CD4-positive, alpha-beta T cell (primary cell): ENCODE measurements around the gene SDF4. TPM values are rescaled to one million over a fixed set of nuclear protein-coding genes. Genes with fewer than 3 reads are reported as not detected.

Experiments
- ATAC-seq: fragments of 200-7000 bp; cut with Tn5 transposase; one replicate; pipeline ENCODE4 v1.10.0; 2022; ENCODE audit warnings: mild to moderate bottlenecking; ENCODE audit not compliant: poor library complexity
- CTCF ChIA-PET: fragments of 350-600 bp; sonication (Branson Sonifier 250); formaldehyde crosslinking; loops from one replicate; lab custom pipeline; 2021; ENCODE audit warnings: antibody characterized with exemption, inconsistent platforms; lab: Charles Lee
- POLR2A ChIA-PET: fragments of 350-600 bp; sonication (Branson Sonifier 250); formaldehyde crosslinking; loops from one replicate; lab custom pipeline; 2021; ENCODE audit warnings: antibody characterized with exemption, inconsistent platforms; lab: Charles Lee
- DNase-seq, 14 experiments: peaks; one replicate each; pipeline ENCODE4 v3.0.0-alpha.2; 2013 to 2020; ENCODE audit warnings: mixed read lengths in 2 of 14
- H3K27ac ChIP-seq, 2 donors: one replicate each; pipeline versions ENCODE4 v1.5.1 to v1.7.0; 2013; ENCODE audit warnings: low read length in 2 of 2, low read depth in 1 of 2, mild to moderate bottlenecking in 1 of 2
- H3K27me3 ChIP-seq, 2 experiments: 1 replicate in 1 of 2; 2 replicates in 1 of 2; pipeline versions ENCODE4 v1.6.1 to v1.7.0; 2013; ENCODE audit warnings: low read length in 2 of 2, control low read depth in 1 of 2, mild to moderate bottlenecking in 1 of 2, moderate library complexity in 1 of 2; ENCODE audit not compliant: insufficient read depth in 2 of 2, control insufficient read depth in 1 of 2
- H3K36me3 ChIP-seq: one replicate; pipeline ENCODE4 v1.6.1; 2013; ENCODE audit warnings: low read length, control low read depth; ENCODE audit not compliant: insufficient read depth
- H3K4me1 ChIP-seq: one replicate; pipeline ENCODE4 v1.6.1; 2013; ENCODE audit warnings: low read length, control low read depth; ENCODE audit not compliant: insufficient read depth
- H3K4me3 ChIP-seq: one replicate; pipeline ENCODE4 v1.5.1; 2013; ENCODE audit warnings: mild to moderate bottlenecking, low read length, moderate library complexity
- H3K9me3 ChIP-seq, 2 experiments: 1 replicate in 1 of 2; 2 replicates in 1 of 2; pipeline versions ENCODE4 v1.6.1 to v1.7.0; 2013; ENCODE audit warnings: low read length in 2 of 2, mild to moderate bottlenecking in 2 of 2, control low read depth in 1 of 2, moderate library complexity in 1 of 2; ENCODE audit not compliant: control insufficient read depth in 1 of 2, insufficient read depth in 1 of 2
- H3K27ac Mint-ChIP-seq: one replicate; pipeline ENCODE4 v1.8.0; 2020; ENCODE audit warnings: mixed read lengths
- H3K27me3 Mint-ChIP-seq: one replicate; pipeline ENCODE4 v1.8.0; 2021; ENCODE audit warnings: mixed read lengths
- H3K36me3 Mint-ChIP-seq: one replicate; pipeline ENCODE4 v1.8.0; 2021; ENCODE audit warnings: low read depth, mixed read lengths
- H3K4me1 Mint-ChIP-seq: one replicate; pipeline ENCODE4 v1.8.0; 2021; ENCODE audit warnings: low read depth, mixed read lengths
- H3K4me3 Mint-ChIP-seq: one replicate; pipeline ENCODE4 v1.8.0; 2020; ENCODE audit warnings: mild to moderate bottlenecking, mixed read lengths
- H3K9me3 Mint-ChIP-seq: one replicate; pipeline ENCODE4 v1.8.0; 2020; ENCODE audit warnings: mixed read lengths
- intact Hi-C, 2 experiments: fragments of 100-400 bp; cut with DNase I in 1 of 2; cut with micrococcal nuclease in 1 of 2; formaldehyde crosslinking; loops; one replicate each; pipeline versions ENCODE4 v1.15.1 to v1.9.0; 2023 to 2025; cut with DNase I, micrococcal nuclease
- total RNA-seq, 174 experiments: library from RNA in 2 of 174; stranded (reverse) in 2 of 174; gene quantifications; one replicate each; pipeline ENCODE4 v1.2.3 and lab custom pipeline; 2021 to 2026
- TF ChIP-seq, protein P1 (sequence below): fragments of 200-600 bp; IDR thresholded peaks from one replicate; pipeline ENCODE4 v1.8.0; 2022; ENCODE audit warnings: antibody characterized with exemption, mild to moderate bottlenecking

Gene SDF4
- total RNA-seq, 2 experiments from 2014 or later: 66.3 to 71.0 TPM

- ChIA-PET CTCF (no interaction called here), POLR2A (no interaction called here)
- ATAC-seq: no peak
- TF ChIP-seq, protein P1, sequence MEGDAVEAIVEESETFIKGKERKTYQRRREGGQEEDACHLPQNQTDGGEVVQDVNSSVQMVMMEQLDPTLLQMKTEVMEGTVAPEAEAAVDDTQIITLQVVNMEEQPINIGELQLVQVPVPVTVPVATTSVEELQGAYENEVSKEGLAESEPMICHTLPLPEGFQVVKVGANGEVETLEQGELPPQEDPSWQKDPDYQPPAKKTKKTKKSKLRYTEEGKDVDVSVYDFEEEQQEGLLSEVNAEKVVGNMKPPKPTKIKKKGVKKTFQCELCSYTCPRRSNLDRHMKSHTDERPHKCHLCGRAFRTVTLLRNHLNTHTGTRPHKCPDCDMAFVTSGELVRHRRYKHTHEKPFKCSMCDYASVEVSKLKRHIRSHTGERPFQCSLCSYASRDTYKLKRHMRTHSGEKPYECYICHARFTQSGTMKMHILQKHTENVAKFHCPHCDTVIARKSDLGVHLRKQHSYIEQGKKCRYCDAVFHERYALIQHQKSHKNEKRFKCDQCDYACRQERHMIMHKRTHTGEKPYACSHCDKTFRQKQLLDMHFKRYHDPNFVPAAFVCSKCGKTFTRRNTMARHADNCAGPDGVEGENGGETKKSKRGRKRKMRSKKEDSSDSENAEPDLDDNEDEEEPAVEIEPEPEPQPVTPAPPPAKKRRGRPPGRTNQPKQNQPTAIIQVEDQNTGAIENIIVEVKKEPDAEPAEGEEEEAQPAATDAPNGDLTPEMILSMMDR: no peak
- Histone ChIP-seq H3K4me3 (no peak overlapping the region), H3K27ac (peak overlapping the region in 1 of 2 donors; percentile 52), H3K9me3 (no peaks in the 10 kb centered on the region), H3K36me3 (no peaks in the 10 kb centered on the region), H3K27me3 (no peaks in the 10 kb centered on the region), H3K4me1 (peaks cover 62% of the 10 kb centered on the region)
- H3K27ac Mint-ChIP-seq: no peak overlapping the region
- no peaks in the 10 kb centered on the region for H3K9me3 Mint-ChIP-seq
- no peaks in the 10 kb centered on the region for H3K27me3 Mint-ChIP-seq
- no peaks in the 10 kb centered on the region for H3K36me3 Mint-ChIP-seq
- no peak overlapping the region for H3K4me3 Mint-ChIP-seq
- H3K4me1 Mint-ChIP-seq: peaks cover 18% of the 10 kb centered on the region
- peak in 2 of 14 experiments; percentile 3 to 34 for DNase-seq
- intact Hi-C loops: no loop called here
Measured at GRCh38 chr1:1204425-1204920, 27.3 kb downstream of the SDF4 start.

- ChIA-PET POLR2A (no interaction called here), CTCF (no interaction called here)
- Mint-ChIP-seq H3K9me3 (no peaks in the 10 kb centered on the region), H3K27me3 (no peaks in the 10 kb centered on the region), H3K4me1 (peaks cover 13% of the 10 kb centered on the region), H3K36me3 (no peaks in the 10 kb centered on the region), H3K27ac (no peak overlapping the region), H3K4me3 (no peak overlapping the region)
- Histone ChIP-seq H3K4me1 (peaks cover 56% of the 10 kb centered on the region), H3K4me3 (no peak overlapping the region), H3K9me3 (no peaks in the 10 kb centered on the region), H3K36me3 (no peaks in the 10 kb centered on the region), H3K27me3 (no peaks in the 10 kb centered on the region), H3K27ac (no peak overlapping the region)
- intact Hi-C loops: no loop called here
- TF ChIP-seq, protein P1: no peak
- ATAC-seq (no peak), DNase-seq (peak in 5 of 14 experiments; percentile 1 to 40 (median 2))
Measured at GRCh38 chr1:1203561-1204424, 28.0 kb downstream of the SDF4 start.

GRCh38 chr1:1202831-1203560, 28.8 kb downstream of the SDF4 start:
- CTCF ChIA-PET: no interaction called here
- intact Hi-C loops: no loop called here
- ATAC-seq (no peak), DNase-seq (peak in 4 of 14 experiments; percentile 2 to 43 (median 4))
- peaks cover 6% of the 10 kb centered on the region for H3K4me1 Mint-ChIP-seq
- POLR2A ChIA-PET: no interaction called here
- Histone ChIP-seq H3K36me3 (no peaks in the 10 kb centered on the region), H3K9me3 (no peaks in the 10 kb centered on the region), H3K4me1 (peaks cover 48% of the 10 kb centered on the region), H3K27ac (no peak overlapping the region), H3K4me3 (no peak overlapping the region), H3K27me3 (no peaks in the 10 kb centered on the region)
- TF ChIP-seq, protein P1: no peak
- no peaks in the 10 kb centered on the region for H3K9me3 Mint-ChIP-seq
- no peak overlapping the region for H3K4me3 Mint-ChIP-seq
- no peak overlapping the region for H3K27ac Mint-ChIP-seq
- H3K36me3 Mint-ChIP-seq: no peaks in the 10 kb centered on the region
- H3K27me3 Mint-ChIP-seq: no peaks in the 10 kb centered on the region
